ENCODE results near the gene KLHL4. TPM values are rescaled to one million over a fixed set of nuclear protein-coding genes. Genes with fewer than 3 reads are reported as not detected.

KLHL4 gene, protein sequence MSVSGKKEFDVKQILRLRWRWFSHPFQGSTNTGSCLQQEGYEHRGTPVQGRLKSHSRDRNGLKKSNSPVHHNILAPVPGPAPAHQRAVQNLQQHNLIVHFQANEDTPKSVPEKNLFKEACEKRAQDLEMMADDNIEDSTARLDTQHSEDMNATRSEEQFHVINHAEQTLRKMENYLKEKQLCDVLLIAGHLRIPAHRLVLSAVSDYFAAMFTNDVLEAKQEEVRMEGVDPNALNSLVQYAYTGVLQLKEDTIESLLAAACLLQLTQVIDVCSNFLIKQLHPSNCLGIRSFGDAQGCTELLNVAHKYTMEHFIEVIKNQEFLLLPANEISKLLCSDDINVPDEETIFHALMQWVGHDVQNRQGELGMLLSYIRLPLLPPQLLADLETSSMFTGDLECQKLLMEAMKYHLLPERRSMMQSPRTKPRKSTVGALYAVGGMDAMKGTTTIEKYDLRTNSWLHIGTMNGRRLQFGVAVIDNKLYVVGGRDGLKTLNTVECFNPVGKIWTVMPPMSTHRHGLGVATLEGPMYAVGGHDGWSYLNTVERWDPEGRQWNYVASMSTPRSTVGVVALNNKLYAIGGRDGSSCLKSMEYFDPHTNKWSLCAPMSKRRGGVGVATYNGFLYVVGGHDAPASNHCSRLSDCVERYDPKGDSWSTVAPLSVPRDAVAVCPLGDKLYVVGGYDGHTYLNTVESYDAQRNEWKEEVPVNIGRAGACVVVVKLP
- total RNA-seq = 1.3 and 1.6 TPM in 2 replicates

GRCh38 chrX:87517571-87518141, at the start of gene KLHL4:
Gene KLHL4, plus strand, starts transcription at chrX:87517802. Its CDS starts 92 bp downstream, at chrX:87517894.

Measured in aortic smooth muscle cell (primary cell).